ENCODE results near the gene SPRR1B. TPM values are rescaled to one million over a fixed set of nuclear protein-coding genes. Genes with fewer than 3 reads are reported as not detected.

The SPRR1B gene
- total and polyA plus RNA-seq, 4 donors: not detected

- H3K4me3 ChIP-seq (ENCODE audit: low read depth in 1 of 3, low read length in 3 of 3): no peak overlapping the region
- DNase-seq (ENCODE audit: low spot score): no peak
- TF ChIP-seq EGR1 (IDR thresholded peaks at IDR 0.05; ENCODE audit: low read depth in 2 of 2) (no peak), HNF4G (IDR thresholded peaks at IDR 0.05) (no peak), YY1 (IDR thresholded peaks at IDR 0.05) (no peak), NR2F2 (IDR thresholded peaks at IDR 0.05) (no peak), SP1 (IDR thresholded peaks at IDR 0.05) (no peak), TAF1 (conservative IDR thresholded peaks at IDR 0.05) (no peak), FOXA1 (IDR thresholded peaks at IDR 0.05) (no peak), FOXA2 (IDR thresholded peaks at IDR 0.05) (no peak), GABPA (IDR thresholded peaks at IDR 0.05 in 1 of 2, conservative IDR thresholded peaks at IDR 0.05 in 1 of 2) (no peak), MAX (IDR thresholded peaks at IDR 0.05) (no peak), REST (IDR thresholded peaks at IDR 0.05) (no peak), HNF4A (conservative IDR thresholded peaks at IDR 0.05) (no peak), RXRA (IDR thresholded peaks at IDR 0.05) (no peak)
- TF ChIP-seq, protein P1, sequence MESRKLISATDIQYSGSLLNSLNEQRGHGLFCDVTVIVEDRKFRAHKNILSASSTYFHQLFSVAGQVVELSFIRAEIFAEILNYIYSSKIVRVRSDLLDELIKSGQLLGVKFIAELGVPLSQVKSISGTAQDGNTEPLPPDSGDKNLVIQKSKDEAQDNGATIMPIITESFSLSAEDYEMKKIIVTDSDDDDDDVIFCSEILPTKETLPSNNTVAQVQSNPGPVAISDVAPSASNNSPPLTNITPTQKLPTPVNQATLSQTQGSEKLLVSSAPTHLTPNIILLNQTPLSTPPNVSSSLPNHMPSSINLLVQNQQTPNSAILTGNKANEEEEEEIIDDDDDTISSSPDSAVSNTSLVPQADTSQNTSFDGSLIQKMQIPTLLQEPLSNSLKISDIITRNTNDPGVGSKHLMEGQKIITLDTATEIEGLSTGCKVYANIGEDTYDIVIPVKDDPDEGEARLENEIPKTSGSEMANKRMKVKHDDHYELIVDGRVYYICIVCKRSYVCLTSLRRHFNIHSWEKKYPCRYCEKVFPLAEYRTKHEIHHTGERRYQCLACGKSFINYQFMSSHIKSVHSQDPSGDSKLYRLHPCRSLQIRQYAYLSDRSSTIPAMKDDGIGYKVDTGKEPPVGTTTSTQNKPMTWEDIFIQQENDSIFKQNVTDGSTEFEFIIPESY (IDR thresholded peaks at IDR 0.05): no peak
- TF ChIP-seq, protein P2, sequence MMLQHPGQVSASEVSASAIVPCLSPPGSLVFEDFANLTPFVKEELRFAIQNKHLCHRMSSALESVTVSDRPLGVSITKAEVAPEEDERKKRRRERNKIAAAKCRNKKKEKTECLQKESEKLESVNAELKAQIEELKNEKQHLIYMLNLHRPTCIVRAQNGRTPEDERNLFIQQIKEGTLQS (IDR thresholded peaks at IDR 0.05): no peak
- TF ChIP-seq, protein P3, sequence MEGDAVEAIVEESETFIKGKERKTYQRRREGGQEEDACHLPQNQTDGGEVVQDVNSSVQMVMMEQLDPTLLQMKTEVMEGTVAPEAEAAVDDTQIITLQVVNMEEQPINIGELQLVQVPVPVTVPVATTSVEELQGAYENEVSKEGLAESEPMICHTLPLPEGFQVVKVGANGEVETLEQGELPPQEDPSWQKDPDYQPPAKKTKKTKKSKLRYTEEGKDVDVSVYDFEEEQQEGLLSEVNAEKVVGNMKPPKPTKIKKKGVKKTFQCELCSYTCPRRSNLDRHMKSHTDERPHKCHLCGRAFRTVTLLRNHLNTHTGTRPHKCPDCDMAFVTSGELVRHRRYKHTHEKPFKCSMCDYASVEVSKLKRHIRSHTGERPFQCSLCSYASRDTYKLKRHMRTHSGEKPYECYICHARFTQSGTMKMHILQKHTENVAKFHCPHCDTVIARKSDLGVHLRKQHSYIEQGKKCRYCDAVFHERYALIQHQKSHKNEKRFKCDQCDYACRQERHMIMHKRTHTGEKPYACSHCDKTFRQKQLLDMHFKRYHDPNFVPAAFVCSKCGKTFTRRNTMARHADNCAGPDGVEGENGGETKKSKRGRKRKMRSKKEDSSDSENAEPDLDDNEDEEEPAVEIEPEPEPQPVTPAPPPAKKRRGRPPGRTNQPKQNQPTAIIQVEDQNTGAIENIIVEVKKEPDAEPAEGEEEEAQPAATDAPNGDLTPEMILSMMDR (IDR thresholded peaks at IDR 0.05; ENCODE audit: low read depth, low read length, missing input control): no peak
- peaks cover 0 to 5% (median 0%) of the 10 kb centered on the region in 4 donors for H3K27me3 ChIP-seq (ENCODE audit: control insufficient read depth in 4 of 4, insufficient read depth in 4 of 4, low read length in 3 of 4)
- H3K36me3 ChIP-seq (ENCODE audit: control insufficient read depth in 4 of 4, insufficient read depth in 3 of 4, low read depth in 1 of 4, low read length in 3 of 4): no peaks in the 10 kb centered on the region
- H3K27ac ChIP-seq (ENCODE audit: low read depth in 1 of 2, low read length in 2 of 2): no peak overlapping the region
- no peaks in the 10 kb centered on the region for H3K9me3 ChIP-seq (ENCODE audit: control insufficient read depth in 4 of 4, low read length in 3 of 4)
- no peak overlapping the region for H3K9ac ChIP-seq (ENCODE audit: low read depth in 1 of 2, low read length in 2 of 2)
- no peaks in the 10 kb centered on the region for H3K4me1 ChIP-seq (ENCODE audit: control insufficient read depth in 4 of 4, insufficient read depth in 4 of 4, low read length in 3 of 4)
Observed at GRCh38 chr1:153032073-153032472, 1.1 kb downstream of the SPRR1B start.
